ENCODE data around the gene TNKS1BP1. TPM values are rescaled to one million over a fixed set of nuclear protein-coding genes. Genes with fewer than 3 reads are reported as not detected.
A peak's percentile ranks its signal among the peaks of the same experiment; 100 is the strongest.
"Not testable (repeated sequence)": the region's sequence is repeated elsewhere in the genome, so short reads cannot be mapped to it uniquely, and the experiment has no call there.

TNKS1BP1 gene
- total RNA-seq, 1 experiment from 2014 or later = 94.6 TPM

GRCh38 chr11:57297221-57297620 lies 27.5 kb downstream of the TNKS1BP1 start:
- intact Hi-C loops (cut with micrococcal nuclease; ENCODE audit: unreplicated experiment) = no loop called here
- in situ Hi-C loops (cut with HindIII; ENCODE audit: low pct_unique_long_range_greater_than_20kb, low sequenced_read_pairs) = no loop called here
- TF ChIP-seq, protein P1, sequence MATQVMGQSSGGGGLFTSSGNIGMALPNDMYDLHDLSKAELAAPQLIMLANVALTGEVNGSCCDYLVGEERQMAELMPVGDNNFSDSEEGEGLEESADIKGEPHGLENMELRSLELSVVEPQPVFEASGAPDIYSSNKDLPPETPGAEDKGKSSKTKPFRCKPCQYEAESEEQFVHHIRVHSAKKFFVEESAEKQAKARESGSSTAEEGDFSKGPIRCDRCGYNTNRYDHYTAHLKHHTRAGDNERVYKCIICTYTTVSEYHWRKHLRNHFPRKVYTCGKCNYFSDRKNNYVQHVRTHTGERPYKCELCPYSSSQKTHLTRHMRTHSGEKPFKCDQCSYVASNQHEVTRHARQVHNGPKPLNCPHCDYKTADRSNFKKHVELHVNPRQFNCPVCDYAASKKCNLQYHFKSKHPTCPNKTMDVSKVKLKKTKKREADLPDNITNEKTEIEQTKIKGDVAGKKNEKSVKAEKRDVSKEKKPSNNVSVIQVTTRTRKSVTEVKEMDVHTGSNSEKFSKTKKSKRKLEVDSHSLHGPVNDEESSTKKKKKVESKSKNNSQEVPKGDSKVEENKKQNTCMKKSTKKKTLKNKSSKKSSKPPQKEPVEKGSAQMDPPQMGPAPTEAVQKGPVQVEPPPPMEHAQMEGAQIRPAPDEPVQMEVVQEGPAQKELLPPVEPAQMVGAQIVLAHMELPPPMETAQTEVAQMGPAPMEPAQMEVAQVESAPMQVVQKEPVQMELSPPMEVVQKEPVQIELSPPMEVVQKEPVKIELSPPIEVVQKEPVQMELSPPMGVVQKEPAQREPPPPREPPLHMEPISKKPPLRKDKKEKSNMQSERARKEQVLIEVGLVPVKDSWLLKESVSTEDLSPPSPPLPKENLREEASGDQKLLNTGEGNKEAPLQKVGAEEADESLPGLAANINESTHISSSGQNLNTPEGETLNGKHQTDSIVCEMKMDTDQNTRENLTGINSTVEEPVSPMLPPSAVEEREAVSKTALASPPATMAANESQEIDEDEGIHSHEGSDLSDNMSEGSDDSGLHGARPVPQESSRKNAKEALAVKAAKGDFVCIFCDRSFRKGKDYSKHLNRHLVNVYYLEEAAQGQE (IDR thresholded peaks at IDR 0.05; ENCODE audit: insufficient read depth in 1 of 2, low read depth in 2 of 2, low read length in 1 of 2) = no peak
- TF ChIP-seq, protein P2, sequence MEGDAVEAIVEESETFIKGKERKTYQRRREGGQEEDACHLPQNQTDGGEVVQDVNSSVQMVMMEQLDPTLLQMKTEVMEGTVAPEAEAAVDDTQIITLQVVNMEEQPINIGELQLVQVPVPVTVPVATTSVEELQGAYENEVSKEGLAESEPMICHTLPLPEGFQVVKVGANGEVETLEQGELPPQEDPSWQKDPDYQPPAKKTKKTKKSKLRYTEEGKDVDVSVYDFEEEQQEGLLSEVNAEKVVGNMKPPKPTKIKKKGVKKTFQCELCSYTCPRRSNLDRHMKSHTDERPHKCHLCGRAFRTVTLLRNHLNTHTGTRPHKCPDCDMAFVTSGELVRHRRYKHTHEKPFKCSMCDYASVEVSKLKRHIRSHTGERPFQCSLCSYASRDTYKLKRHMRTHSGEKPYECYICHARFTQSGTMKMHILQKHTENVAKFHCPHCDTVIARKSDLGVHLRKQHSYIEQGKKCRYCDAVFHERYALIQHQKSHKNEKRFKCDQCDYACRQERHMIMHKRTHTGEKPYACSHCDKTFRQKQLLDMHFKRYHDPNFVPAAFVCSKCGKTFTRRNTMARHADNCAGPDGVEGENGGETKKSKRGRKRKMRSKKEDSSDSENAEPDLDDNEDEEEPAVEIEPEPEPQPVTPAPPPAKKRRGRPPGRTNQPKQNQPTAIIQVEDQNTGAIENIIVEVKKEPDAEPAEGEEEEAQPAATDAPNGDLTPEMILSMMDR (IDR thresholded peaks at IDR 0.05) = no peak
- TF ChIP-seq POLR2AphosphoS5 (IDR thresholded peaks at IDR 0.05; ENCODE audit: low read depth, low read length) = no peak
- no peak for TF ChIP-seq TCF7L2 (IDR thresholded peaks at IDR 0.05; ENCODE audit: low read depth, low read length)
- TF ChIP-seq SIN3A (IDR thresholded peaks at IDR 0.05; ENCODE audit: borderline replicate concordance, insufficient read depth, low read depth, low read length) = no peak
- no peak for ATAC-seq
- ChIA-PET POLR2A (no interaction called here), CTCF (no interaction called here)
- BruUV-seq (replicated peaks) = no TSS peak
- no peaks in the 10 kb centered on the region for H3K36me3 ChIP-seq (ENCODE audit: control insufficient read depth, insufficient read depth, low read length)
- peaks cover 10% of the 10 kb centered on the region; the same call in 1 of the 2 replicates for H3K4me1 ChIP-seq (ENCODE audit: control insufficient read depth, insufficient read depth, low read length)
- H3K9me3 ChIP-seq (ENCODE audit: control insufficient read depth, insufficient read depth, low read depth, low read length) = peaks cover 4% of the 10 kb centered on the region; the same call in 1 of the 2 replicates
- H3K27me3 ChIP-seq (ENCODE audit: control insufficient read depth, insufficient read depth, low read length) = no peaks in the 10 kb centered on the region
- H3K4me3 ChIP-seq (ENCODE audit: low read depth in 2 of 2, low read length in 2 of 2) = no peak overlapping the region
- no peak for DNase-seq (ENCODE audit: low read depth, low spot score)
- no peak overlapping the region for H3K27ac ChIP-seq (ENCODE audit: low read length)

DNA sequence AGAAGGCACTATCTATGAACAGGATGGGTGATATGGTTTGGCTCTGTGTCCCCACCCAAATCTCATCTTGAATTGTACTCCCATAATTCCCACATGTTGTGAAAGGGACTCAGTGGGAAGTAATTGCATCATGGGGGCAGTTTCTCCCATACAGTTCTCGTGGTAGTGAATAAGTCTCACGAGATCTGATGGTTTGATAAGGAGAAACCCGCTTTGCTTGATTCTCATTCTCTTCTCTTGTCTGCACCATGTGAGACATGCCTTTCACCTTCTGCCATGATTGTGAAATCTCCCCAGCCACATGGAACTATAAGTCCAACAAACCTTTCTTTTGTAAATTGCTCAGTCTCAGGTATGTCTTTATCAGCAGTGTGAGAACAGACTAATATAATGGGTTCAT lies 28.5 kb downstream of the TNKS1BP1 start:
- DNase-seq (ENCODE audit: low read depth, low spot score); intact Hi-C loops (cut with micrococcal nuclease; ENCODE audit: unreplicated experiment): not testable (repeated sequence)

DNA sequence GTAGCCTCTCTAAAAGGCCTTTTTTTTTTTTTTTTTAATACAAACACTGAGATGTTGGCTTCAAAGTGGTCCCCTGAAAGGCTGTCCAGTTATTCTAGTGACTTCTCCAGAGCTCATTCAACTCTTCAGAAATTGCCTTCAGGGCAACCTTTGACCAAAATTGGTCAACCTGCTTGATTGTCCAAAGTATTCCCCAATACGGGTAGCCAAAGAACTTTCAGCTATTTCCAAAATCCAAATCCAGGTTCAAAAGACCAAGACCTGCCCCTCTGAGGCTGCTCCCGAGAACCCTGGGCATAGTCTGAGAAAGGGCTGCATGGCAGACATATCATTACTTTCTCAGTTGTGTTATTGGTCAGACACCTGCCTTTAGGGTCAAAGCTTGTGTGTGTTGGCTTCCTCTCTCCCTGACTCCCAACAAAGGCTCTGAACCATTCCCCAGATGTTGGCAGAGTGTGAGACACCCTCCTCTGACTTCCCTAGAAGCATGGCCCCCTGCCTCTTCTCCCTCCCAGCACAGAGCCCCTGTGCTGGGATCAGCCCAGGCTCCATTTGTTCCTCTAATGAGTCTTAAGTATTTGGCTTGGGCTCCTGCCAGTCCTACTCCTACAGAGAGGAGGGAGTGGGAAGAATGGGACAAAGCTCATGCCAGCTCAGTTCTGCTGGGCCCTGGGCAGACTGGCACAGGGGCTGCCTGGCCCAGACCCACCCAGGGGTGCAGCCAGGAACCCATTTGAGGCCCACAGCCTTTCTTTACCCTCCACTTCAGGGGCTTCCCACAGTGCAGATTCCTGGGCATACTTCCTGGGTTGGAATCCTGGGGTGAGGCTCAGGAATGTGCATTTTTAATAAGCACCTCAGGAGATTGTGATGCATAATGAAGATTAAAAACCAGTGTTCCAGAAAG lies 30.3 kb downstream of the TNKS1BP1 start:
- no peak for TF ChIP-seq SIN3A (IDR thresholded peaks at IDR 0.05; ENCODE audit: borderline replicate concordance, insufficient read depth, low read depth, low read length)
- TF ChIP-seq, protein P2 (IDR thresholded peaks at IDR 0.05) = no peak
- no peak for TF ChIP-seq POLR2AphosphoS5 (IDR thresholded peaks at IDR 0.05; ENCODE audit: low read depth, low read length)
- TF ChIP-seq, protein P1 (IDR thresholded peaks at IDR 0.05; ENCODE audit: insufficient read depth in 1 of 2, low read depth in 2 of 2, low read length in 1 of 2) = no peak
- TF ChIP-seq TCF7L2 (IDR thresholded peaks at IDR 0.05; ENCODE audit: low read depth, low read length) = no peak
- ATAC-seq (peak; percentile 67), DNase-seq (ENCODE audit: low read depth, low spot score) (no peak)
- Histone ChIP-seq H3K4me1 (ENCODE audit: control insufficient read depth, insufficient read depth, low read length) (peaks cover 10% of the 10 kb centered on the region; the same call in 1 of the 2 replicates), H3K27me3 (ENCODE audit: control insufficient read depth, insufficient read depth, low read length) (no peaks in the 10 kb centered on the region), H3K9me3 (ENCODE audit: control insufficient read depth, insufficient read depth, low read depth, low read length) (peaks cover 4% of the 10 kb centered on the region; the same call in 1 of the 2 replicates), H3K36me3 (ENCODE audit: control insufficient read depth, insufficient read depth, low read length) (no peaks in the 10 kb centered on the region), H3K4me3 (ENCODE audit: low read depth in 2 of 2, low read length in 2 of 2) (no peak overlapping the region), H3K27ac (ENCODE audit: low read length) (0 out of 2 replicates have a peak overlapping the region, but pooled peaks have one; percentile 19)
- in situ Hi-C loops (cut with HindIII; ENCODE audit: low pct_unique_long_range_greater_than_20kb, low sequenced_read_pairs) = no loop called here
- intact Hi-C loops (cut with micrococcal nuclease; ENCODE audit: unreplicated experiment) = no loop called here
- POLR2A ChIA-PET = no interaction called here
- BruUV-seq (replicated peaks) = no TSS peak
- CTCF ChIA-PET = no interaction called here

More for the DNA sequence above, 28.5 kb downstream of the TNKS1BP1 start:
- H3K9me3 ChIP-seq (ENCODE audit: control insufficient read depth, insufficient read depth, low read depth, low read length); H3K27ac ChIP-seq (ENCODE audit: low read length); BruUV-seq (replicated peaks); H3K36me3 ChIP-seq (ENCODE audit: control insufficient read depth, insufficient read depth, low read length); CTCF ChIA-PET; in situ Hi-C loops (cut with HindIII; ENCODE audit: low pct_unique_long_range_greater_than_20kb, low sequenced_read_pairs); H3K4me3 ChIP-seq (ENCODE audit: low read depth in 2 of 2, low read length in 2 of 2); H3K27me3 ChIP-seq (ENCODE audit: control insufficient read depth, insufficient read depth, low read length); ATAC-seq; POLR2A ChIA-PET; H3K4me1 ChIP-seq (ENCODE audit: control insufficient read depth, insufficient read depth, low read length): not testable (repeated sequence)
